Activated CD8-positive, alpha-beta memory T cell treated with anti-CD3 and anti-CD28 coated beads, Interleukin-2, amount 50 U/mL, for 1 hour (primary cell): ENCODE data around the gene ADAMTSL2.

Experiments used
- DNase-seq: peaks from one replicate; pipeline ENCODE4 v3.0.0-alpha.2; 2020; ENCODE audit errors: extremely low read depth

Gene ADAMTSL2

DNA sequence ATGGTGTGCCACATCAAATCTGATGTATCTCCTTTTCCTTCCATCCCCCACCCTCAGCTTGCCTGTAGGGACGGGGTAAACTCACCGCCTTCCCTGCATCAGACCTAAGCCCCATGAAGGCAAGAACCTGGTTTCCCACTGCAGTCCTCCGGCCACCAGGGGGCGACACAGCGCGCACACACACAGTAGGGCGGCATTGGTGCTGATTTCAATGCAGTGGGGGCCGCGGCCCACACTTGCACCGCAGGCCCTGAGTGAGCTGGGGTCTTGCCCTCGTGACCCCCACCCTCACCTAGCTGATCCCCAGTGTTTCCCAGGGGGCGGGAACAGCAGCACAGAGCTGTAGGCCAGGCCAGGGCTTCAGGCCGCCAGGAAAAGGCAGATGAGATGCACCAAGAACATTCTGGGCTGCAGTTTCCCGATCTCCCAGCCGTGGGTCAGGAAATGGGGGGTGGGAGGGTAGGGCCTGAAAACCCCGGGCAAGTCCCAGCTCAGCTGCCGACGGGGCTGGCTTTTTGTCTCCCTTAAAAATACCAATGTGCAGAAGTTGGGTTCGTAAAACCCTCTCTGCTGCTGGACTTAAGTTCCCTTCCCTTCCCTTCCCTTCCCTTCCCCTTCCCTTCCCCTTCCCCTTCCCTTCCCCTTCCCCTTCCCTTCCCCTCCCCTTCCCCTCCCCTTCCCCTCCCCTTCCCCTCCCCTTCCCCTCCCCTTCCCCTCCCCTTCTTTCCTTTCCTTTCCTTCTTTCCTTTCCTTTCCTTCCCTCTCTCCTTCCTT is 55.1 kb downstream of the ADAMTSL2 start:
- no peak for DNase-seq

GRCh38 chr9:133590231-133590855 is 55.8 kb downstream of the ADAMTSL2 start:
- DNase-seq, result no peak

DNA sequence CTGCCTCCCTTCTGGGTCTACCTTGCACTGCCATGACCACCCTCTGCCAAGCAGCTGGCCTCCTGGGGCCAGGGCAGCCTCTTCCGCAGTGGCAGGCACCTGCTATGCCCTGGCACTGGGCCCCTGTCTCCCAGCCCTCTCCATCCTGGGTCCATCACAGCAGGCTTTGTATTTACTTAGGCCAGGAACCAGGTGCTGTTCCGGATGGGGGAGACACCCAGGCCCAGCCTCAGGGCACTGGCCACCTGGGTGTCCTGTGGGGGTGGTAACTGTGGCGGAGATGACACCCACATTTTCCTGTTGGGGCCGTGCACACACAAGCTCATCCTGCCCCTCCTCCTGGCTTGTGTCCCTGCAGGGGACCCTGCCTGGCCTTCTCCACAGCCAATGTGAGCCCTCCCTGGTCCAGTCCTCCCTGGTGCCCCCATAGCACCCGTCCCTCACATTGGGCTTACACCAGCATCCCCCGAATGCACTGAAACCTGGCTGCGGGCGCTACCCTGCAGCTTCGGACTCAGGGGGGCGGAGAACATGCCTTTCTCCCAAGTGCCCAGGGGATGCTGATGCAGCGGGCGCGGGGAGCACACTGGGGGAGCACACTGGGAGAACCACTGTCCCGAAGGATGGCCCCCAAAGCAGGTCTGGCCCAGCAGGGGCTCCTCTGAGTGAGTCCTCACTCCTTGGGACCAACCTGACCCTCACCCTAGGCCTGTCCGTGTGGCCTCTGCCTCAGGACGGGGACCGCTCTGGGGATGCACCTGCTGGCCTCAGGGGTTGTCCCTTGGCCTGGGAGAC is 56.8 kb downstream of the ADAMTSL2 start:
- no peak for DNase-seq

DNA sequence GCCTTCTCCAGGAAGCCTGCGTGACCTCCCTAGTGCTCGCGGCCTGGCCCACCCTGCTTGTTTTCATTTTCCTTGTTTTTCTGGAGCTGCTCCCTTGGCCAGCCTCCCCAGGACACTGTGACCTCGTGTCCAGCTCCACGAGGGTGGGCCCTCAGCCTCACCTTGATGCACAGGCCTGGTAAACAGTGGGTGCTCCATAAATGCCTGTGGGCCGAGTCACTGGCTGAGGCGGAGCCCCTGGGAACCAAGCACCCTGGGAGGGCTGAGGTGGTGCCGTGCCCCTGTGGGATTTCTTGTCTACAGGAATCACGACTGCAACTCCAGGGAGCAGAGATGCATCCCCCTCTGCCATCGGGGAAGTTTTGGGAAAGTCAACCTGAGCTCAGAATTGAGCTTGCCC is 57.5 kb downstream of the ADAMTSL2 start:
- no peak for DNase-seq

DNA sequence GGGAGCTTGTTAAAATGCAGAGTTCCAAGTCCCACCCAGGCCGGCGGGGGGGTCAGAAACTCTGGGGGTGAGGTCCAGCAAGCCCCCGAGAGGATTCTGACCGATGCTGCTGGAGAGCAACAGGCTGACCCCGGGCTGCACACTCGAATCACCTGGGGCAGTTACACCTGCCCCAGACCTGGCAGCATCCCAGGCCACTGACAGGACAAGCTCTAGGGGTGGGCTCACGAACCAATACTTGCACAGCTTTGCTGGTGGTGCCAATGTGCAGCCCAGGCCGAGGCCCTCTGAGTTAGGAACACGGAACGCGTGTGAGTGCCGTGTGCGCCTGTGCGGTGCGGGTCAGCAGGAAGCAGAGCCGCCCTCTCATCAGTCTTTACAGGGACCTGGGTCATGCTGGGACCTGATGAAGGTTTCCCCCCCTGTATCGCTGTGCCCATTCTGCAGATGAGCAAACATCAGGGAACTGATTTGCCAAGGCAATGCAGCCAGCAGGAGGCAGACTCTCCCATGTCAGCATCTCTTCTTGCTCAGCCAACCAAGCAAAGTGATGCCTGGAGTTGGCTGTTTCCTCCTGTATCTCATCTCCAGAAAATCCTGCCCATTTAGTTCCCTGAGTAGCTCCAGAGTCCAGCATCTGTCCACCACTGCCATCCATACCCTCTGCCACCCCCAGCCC is 58.4 kb downstream of the ADAMTSL2 start:
- no peak for DNase-seq

DNA sequence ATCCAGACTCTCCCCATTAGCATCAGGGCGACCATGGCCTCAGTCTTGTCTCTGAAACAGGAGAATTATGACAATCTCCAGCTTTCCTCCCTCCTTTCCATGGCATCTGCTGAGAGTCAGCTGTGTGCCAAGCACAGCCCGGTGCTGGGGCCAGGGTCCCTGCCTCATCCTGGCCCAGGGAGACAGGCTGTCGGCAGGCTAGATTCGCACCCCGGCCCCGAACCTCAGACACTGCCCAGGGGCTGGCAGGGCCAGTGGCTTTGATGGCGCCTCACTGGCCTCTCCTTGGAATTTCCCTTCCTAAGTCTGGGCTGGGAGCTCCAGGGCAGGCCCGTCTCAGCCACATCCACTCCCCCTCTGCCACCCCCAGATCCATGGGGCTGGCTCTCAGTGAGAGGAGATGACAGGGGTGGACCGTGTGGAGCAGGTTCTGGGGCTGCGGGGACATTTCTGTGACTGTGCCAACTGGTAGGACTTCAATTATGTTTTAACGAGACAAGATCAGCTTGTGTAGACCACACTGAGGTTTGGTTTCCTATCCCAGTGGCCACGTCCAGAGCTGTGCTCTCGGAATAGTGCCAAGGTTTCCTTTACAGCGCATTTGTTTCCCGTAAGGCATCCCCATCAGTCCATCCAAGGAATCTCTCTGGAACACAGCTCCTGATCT is 59.2 kb downstream of the ADAMTSL2 start:
- no peak for DNase-seq

GRCh38 chr9:133594310-133594709 is 59.8 kb downstream of the ADAMTSL2 start:
- no peak for DNase-seq

GRCh38 chr9:133595910-133596309 is 61.4 kb downstream of the ADAMTSL2 start:
- DNase-seq, result no peak

- no peak for DNase-seq
These were observed 62.9 kb downstream of the ADAMTSL2 start for GRCh38 chr9:133597316-133597957.

- DNase-seq, result no peak
These were observed 64.5 kb downstream of the ADAMTSL2 start for GRCh38 chr9:133598978-133599377.

- DNase-seq, result no peak
These were observed 65.1 kb downstream of the ADAMTSL2 start for GRCh38 chr9:133599470-133600173.

- no peak for DNase-seq
These were observed 66.2 kb downstream of the ADAMTSL2 start for GRCh38 chr9:133600739-133601138.

DNA sequence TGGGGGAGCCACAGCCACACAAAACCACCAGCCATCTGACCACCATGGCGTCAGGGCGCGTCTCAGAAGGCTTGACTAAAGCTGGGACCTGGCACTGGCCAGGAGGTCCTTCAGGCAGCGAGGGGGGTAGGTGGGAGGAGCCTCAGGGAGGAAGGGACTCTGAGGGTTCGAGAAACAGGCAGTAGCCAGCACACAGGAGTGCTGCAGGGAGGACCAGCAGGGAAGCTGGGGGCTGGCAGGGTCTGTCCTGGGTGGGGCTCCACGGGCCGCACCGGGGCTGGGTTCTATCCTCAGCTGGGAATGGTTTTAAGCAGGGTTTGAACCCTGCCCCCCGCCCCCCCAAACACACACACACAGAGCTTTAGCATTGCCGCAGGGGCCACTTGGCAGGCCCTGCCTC is 67.2 kb downstream of the ADAMTSL2 start:
- DNase-seq, result no peak

DNA sequence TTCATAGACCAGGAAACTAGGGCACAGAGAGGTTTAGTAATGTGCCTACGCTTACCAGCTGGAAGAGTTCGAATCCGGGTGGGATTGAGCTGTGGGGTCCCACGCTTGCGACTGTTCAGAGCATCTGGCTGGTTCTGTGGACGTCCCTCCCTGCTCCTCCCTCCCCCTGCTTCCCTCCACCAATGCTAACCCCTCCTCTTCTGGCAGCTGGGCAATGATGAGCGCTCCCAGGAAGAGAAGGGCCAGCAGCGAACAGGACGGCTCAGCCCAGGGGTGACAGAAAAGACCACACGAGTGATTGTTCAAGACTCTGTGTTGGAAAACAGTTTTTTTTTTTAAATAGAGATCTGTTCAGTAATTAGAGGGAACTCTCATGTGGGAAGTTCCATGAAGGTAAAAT is 67.8 kb downstream of the ADAMTSL2 start:
- DNase-seq, result no peak

DNA sequence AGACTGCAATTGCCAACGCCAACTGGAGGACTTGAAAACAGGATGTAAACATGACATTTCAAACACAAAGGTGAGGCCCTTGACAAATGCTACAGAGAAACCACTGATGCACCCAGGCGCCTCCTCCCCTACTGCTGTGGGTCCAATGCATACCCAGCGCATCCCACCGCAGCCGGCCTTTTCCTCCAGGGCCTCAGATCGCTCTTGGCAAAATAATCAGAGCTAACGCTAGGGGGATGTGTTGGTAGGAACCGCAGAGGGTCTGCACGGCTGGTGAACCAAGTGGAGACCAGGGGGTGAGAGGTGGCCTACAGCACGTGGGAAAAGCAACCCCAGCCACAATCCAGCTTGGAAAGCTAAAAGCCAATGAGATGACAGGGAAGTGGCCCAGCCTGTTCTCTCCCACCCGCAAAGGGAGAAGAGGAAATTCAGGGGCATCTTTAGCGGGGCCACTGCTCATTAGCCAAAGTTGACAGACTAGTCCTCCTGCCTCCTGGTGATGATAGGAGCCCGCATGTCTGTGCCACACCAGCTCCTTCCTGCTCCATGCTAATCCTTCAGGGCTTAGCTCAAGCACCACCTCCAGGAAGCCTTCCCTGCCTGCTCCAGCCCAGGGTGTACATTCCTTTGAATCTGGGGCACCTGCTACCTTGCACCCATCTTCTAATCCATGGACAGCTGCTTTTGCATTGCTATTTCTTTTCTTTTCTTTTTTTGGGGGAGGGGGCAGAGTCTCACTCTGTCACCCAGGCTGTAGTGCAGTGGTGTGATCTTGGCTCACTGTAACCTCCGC is 68.8 kb downstream of the ADAMTSL2 start:
- DNase-seq, result no peak

- DNase-seq, result no peak
These were observed 69.7 kb downstream of the ADAMTSL2 start for GRCh38 chr9:133604214-133604613.

- DNase-seq, result no peak
These were observed 70.4 kb downstream of the ADAMTSL2 start for GRCh38 chr9:133604856-133605255.

- DNase-seq, result no peak
These were observed 70.9 kb downstream of the ADAMTSL2 start for GRCh38 chr9:133605446-133605845.

- no peak for DNase-seq
These were observed 71.6 kb downstream of the ADAMTSL2 start for GRCh38 chr9:133605856-133606707.
